GM12878 (cell line): Measurements from ENCODE around the gene NIPAL1. TPM values are rescaled to one million over a fixed set of nuclear protein-coding genes. Genes with fewer than 3 reads are reported as not detected.

Source experiments
- NFYB ChIP-seq: IDR thresholded peaks from 2 replicates; pipeline ENCODE4 v1.6.1; 2011; ENCODE audit warnings: low read depth, mild to moderate bottlenecking, low read length, improper control_type of control experiment, moderate library complexity; ENCODE audit not compliant: insufficient read depth
- RELB ChIP-seq: fragments of 450-650 bp; IDR thresholded peaks from 2 replicates; pipeline ENCODE4 v1.6.1; 2017; ENCODE audit warnings: low read depth, mild to moderate bottlenecking, moderate library complexity
- SMAD5 ChIP-seq: IDR thresholded peaks from 2 replicates; pipeline ENCODE4 v1.6.1; 2016; ENCODE audit warnings: antibody characterized with exemption, low read depth
- polyA plus RNA-seq, 11 experiments: library from polyadenylated mRNA; depleted of rRNA in 4 of 11; unstranded in 6 of 11; stranded (reverse) in 5 of 11; fragments of >200 nt; fragmentation: Nextera tagmentation in 4 of 11; fragmentation: Illumina TruSeq in 1 of 11; extraction: Ambion mirVana in 4 of 11; extraction: Trizol in 1 of 11; gene quantifications; 1 replicate in 1 of 11; 2 replicates in 10 of 11; pipeline versions ENCODE4 v1.2.1 to v1.2.3, GENCODE V29; 2011 to 2016; ENCODE audit warnings: inconsistent platforms in 2 of 11, missing spikeins in 2 of 11, low read depth in 1 of 11
- total RNA-seq, 4 experiments: library from RNA; depleted of rRNA in 3 of 4; stranded (reverse); fragments of >200 nt in 3 of 4; fragmentation: Illumina TruSeq in 1 of 4; extraction: Trizol in 1 of 4; gene quantifications; 2 replicates each; pipeline versions ENCODE4 v1.2.1 to v1.2.3, GENCODE V29; 2013 to 2021

Gene NIPAL1
- total and polyA plus RNA-seq, 10 of the 15 experiments (the other 5 are each of a cell fraction or from before 2014, with no cell fraction given) = 0.46 to 9.7 (median 5.9) TPM

- no peak for TF ChIP-seq RELB
- no peak for TF ChIP-seq SMAD5
- no peak for TF ChIP-seq NFYB
Measured at GRCh38 chr4:48085821-48086589, 69.4 kb downstream of the NIPAL1 start (continued).

Other genes starting within 250 kb of the NIPAL1 start
- gene CORIN, start 178.7 kb upstream of the NIPAL1 start, total RNA-seq (2014; rRNA removed) = 0.06 TPM in 1 of 2 replicates, not detected in the other
- 0.04 TPM in 1 of 2 replicates, not detected in the other for gene CORIN, start 178.7 kb upstream of the NIPAL1 start, total RNA-seq (2014; rRNA removed; fragmentation: Illumina TruSeq; extraction: Trizol)
- gene CORIN, start 178.7 kb upstream of the NIPAL1 start, total RNA-seq (2021) = not detected in 2 replicates
- gene CORIN, start 178.7 kb upstream of the NIPAL1 start, polyA plus RNA-seq (2011; rRNA removed) = 0.45 and 0.68 TPM in 2 replicates
- not detected in 2 replicates for gene CORIN, start 178.7 kb upstream of the NIPAL1 start, polyA plus RNA-seq (2014; fragmentation: Illumina TruSeq; extraction: Trizol)
- under 1 TPM; 0.02 to 0.10 TPM for gene CORIN, start 178.7 kb upstream of the NIPAL1 start, polyA plus RNA-seq (2014; fragmentation: Nextera tagmentation; extraction: Ambion mirVana)
- gene CORIN, start 178.7 kb upstream of the NIPAL1 start, polyA plus RNA-seq (2014; rRNA removed) = 0.10 TPM in 1 of 2 replicates, not detected in the other
- under 1 TPM; 0.09 to 0.21 TPM for gene CORIN, start 178.7 kb upstream of the NIPAL1 start, polyA plus RNA-seq (2016; fragmentation: Nextera tagmentation; extraction: Ambion mirVana)
- gene NFXL1, start 102.2 kb upstream of the NIPAL1 start, total RNA-seq (2014; rRNA removed) = 13.1 and 13.7 TPM in 2 replicates
- 8.1 and 9.3 TPM in 2 replicates for gene NFXL1, start 102.2 kb upstream of the NIPAL1 start, total RNA-seq (2014; rRNA removed; fragmentation: Illumina TruSeq; extraction: Trizol)
- gene NFXL1, start 102.2 kb upstream of the NIPAL1 start, total RNA-seq (2021) = 14.0 and 15.5 TPM in 2 replicates
- 16.5 and 19.2 TPM in 2 replicates for gene NFXL1, start 102.2 kb upstream of the NIPAL1 start, polyA plus RNA-seq (2011; rRNA removed)
- gene NFXL1, start 102.2 kb upstream of the NIPAL1 start, polyA plus RNA-seq (2014; fragmentation: Illumina TruSeq; extraction: Trizol) = 11.9 and 18.9 TPM in 2 replicates
- 10 to 100 TPM in 1 of 2 experiments, 1 to 10 TPM in 1; 8.8 to 10.0 TPM for gene NFXL1, start 102.2 kb upstream of the NIPAL1 start, polyA plus RNA-seq (2014; fragmentation: Nextera tagmentation; extraction: Ambion mirVana)
- gene NFXL1, start 102.2 kb upstream of the NIPAL1 start, polyA plus RNA-seq (2014; rRNA removed) = 12.6 TPM in 2 replicates
- 10 to 100 TPM; 13.8 to 15.8 TPM for gene NFXL1, start 102.2 kb upstream of the NIPAL1 start, polyA plus RNA-seq (2016; fragmentation: Nextera tagmentation; extraction: Ambion mirVana)
- 8.7 and 14.2 TPM in 2 replicates for gene CNGA1, start 91 bp upstream of the NIPAL1 start, total RNA-seq (2014; rRNA removed)
- 4.5 and 4.7 TPM in 2 replicates for gene CNGA1, start 91 bp upstream of the NIPAL1 start, total RNA-seq (2014; rRNA removed; fragmentation: Illumina TruSeq; extraction: Trizol)
- gene CNGA1, start 91 bp upstream of the NIPAL1 start, total RNA-seq (2021) = 4.8 and 5.1 TPM in 2 replicates
- gene CNGA1, start 91 bp upstream of the NIPAL1 start, polyA plus RNA-seq (2011; rRNA removed) = 0.32 and 0.38 TPM in 2 replicates
- gene CNGA1, start 91 bp upstream of the NIPAL1 start, polyA plus RNA-seq (2014; fragmentation: Illumina TruSeq; extraction: Trizol) = 3.4 and 5.1 TPM in 2 replicates
- gene CNGA1, start 91 bp upstream of the NIPAL1 start, polyA plus RNA-seq (2014; fragmentation: Nextera tagmentation; extraction: Ambion mirVana) = 1 to 10 TPM; 7.9 to 8.9 TPM
- 6.0 and 6.9 TPM in 2 replicates for gene CNGA1, start 91 bp upstream of the NIPAL1 start, polyA plus RNA-seq (2014; rRNA removed)
- gene CNGA1, start 91 bp upstream of the NIPAL1 start, polyA plus RNA-seq (2016; fragmentation: Nextera tagmentation; extraction: Ambion mirVana) = 1 to 10 TPM; 3.9 to 5.1 TPM
- 2.1 and 2.7 TPM in 2 replicates for gene TXK, start 117.5 kb downstream of the NIPAL1 start, total RNA-seq (2014; rRNA removed)
- 1.8 and 2.1 TPM in 2 replicates for gene TXK, start 117.5 kb downstream of the NIPAL1 start, total RNA-seq (2014; rRNA removed; fragmentation: Illumina TruSeq; extraction: Trizol)
- 1.3 and 1.4 TPM in 2 replicates for gene TXK, start 117.5 kb downstream of the NIPAL1 start, total RNA-seq (2021)
- gene TXK, start 117.5 kb downstream of the NIPAL1 start, polyA plus RNA-seq (2011; rRNA removed) = 1.5 and 2.4 TPM in 2 replicates
- gene TXK, start 117.5 kb downstream of the NIPAL1 start, polyA plus RNA-seq (2014; fragmentation: Illumina TruSeq; extraction: Trizol) = 2.9 and 3.1 TPM in 2 replicates
- gene TXK, start 117.5 kb downstream of the NIPAL1 start, polyA plus RNA-seq (2014; fragmentation: Nextera tagmentation; extraction: Ambion mirVana) = under 1 TPM; 0.44 to 0.95 TPM
- 1.6 and 2.4 TPM in 2 replicates for gene TXK, start 117.5 kb downstream of the NIPAL1 start, polyA plus RNA-seq (2014; rRNA removed)
- gene TXK, start 117.5 kb downstream of the NIPAL1 start, polyA plus RNA-seq (2016; fragmentation: Nextera tagmentation; extraction: Ambion mirVana) = 1 to 10 TPM in 1 of 2 experiments, under 1 TPM in 1; 0.91 to 1.1 TPM